GM12875 (cell line): ENCODE data around the gene C20orf173.

ENCODE experiments used
- H3K4me3 ChIP-seq: one replicate; pipeline ENCODE4 v1.5.1; 2011; ENCODE audit warnings: low read depth, low read length, control low read depth
- TF ChIP-seq, protein P1 (sequence below): IDR thresholded peaks from 2 replicates; pipeline ENCODE4 v1.5.1; 2011; ENCODE audit warnings: low read depth, mild to moderate bottlenecking, control low read depth, inconsistent platforms, low read length, moderate library complexity, borderline replicate concordance; ENCODE audit not compliant: insufficient read depth

C20orf173 gene

DNA sequence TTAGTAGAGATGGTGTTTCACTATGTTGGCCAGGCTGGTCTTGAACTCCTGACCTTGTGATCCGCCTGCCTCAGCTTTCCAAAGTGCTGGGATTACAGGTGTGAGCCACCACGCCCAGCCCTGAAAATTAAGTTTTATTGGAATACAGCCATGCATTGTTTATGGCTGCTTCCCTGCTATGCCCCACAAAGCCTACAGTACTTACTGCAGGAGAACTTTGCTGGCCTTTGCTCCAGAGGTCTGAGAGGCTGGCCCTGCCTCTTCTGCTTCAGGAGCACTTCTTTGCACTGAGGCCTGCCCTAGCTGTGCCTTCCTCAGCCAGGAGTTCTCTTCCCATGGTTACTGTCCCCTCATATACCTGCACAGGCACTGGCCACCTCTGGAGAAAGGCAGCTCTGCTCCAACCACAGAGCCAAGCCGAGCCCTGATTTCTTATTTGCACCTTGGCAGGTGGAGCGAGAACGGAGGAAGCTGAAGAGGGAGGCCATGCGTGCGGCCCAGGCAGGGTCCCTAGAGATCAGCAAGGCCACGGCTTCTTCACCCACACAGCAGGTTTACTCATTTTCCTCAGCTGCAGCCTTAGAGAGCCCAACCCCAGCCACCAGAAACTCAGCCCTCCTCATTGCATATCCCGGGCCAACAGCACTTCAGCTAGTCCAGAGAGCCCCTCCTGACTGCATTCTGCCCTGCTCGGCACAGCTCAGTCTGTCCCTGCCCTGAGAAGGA is 20.8 kb downstream of the C20orf173 start:
- no peak overlapping the region for H3K4me3 ChIP-seq
- TF ChIP-seq, protein P1, sequence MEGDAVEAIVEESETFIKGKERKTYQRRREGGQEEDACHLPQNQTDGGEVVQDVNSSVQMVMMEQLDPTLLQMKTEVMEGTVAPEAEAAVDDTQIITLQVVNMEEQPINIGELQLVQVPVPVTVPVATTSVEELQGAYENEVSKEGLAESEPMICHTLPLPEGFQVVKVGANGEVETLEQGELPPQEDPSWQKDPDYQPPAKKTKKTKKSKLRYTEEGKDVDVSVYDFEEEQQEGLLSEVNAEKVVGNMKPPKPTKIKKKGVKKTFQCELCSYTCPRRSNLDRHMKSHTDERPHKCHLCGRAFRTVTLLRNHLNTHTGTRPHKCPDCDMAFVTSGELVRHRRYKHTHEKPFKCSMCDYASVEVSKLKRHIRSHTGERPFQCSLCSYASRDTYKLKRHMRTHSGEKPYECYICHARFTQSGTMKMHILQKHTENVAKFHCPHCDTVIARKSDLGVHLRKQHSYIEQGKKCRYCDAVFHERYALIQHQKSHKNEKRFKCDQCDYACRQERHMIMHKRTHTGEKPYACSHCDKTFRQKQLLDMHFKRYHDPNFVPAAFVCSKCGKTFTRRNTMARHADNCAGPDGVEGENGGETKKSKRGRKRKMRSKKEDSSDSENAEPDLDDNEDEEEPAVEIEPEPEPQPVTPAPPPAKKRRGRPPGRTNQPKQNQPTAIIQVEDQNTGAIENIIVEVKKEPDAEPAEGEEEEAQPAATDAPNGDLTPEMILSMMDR = no peak

- no peak overlapping the region for H3K4me3 ChIP-seq
- TF ChIP-seq, protein P1 = no peak
Observed at GRCh38 chr20:35506872-35507638, 22.4 kb downstream of the C20orf173 start.

DNA sequence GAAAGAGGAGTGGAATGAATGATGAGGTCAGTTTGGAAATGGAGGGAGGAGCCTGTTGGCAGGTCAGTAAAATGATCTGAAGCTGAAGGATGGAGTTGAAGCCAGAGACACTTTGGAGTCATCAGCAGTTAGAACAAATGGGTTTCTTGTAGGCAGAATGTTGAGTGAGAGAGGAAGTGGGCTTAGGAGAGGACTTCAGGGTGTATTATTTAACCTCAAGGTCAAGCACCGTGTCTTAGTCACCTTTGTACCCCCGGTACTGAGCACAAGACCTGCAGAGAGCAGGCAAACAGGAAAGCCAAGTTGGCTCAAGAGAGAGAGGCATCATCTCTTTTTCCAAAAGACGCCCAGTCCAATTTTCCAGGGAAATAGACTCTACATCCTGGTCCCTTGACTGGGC is 23.3 kb downstream of the C20orf173 start:
- no peak overlapping the region for H3K4me3 ChIP-seq
- TF ChIP-seq, protein P1 = no peak

DNA sequence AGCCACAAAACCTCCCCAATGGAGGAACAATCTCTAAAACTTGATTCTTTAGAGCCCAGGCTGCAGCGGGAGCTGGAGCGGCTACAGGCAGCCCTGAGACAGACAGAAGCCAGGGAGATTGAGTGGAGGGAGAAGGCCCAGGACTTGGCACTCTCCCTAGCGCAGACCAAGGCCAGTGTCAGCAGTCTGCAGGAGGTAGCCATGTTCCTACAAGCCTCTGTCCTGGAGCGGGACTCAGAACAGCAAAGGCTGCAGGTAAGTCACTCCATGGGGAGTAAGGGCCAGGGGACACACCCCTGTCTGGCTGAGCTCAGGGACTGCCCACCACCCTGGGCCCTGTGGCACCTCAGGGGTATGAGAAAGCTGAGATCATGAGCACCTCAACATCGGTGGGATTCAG is 24.7 kb downstream of the C20orf173 start:
- H3K4me3 ChIP-seq = no peak overlapping the region
- TF ChIP-seq, protein P1 = no peak

GRCh38 chr20:35503841-35504561 is 25.5 kb downstream of the C20orf173 start:
- H3K4me3 ChIP-seq = no peak overlapping the region
- TF ChIP-seq, protein P1 = no peak

DNA sequence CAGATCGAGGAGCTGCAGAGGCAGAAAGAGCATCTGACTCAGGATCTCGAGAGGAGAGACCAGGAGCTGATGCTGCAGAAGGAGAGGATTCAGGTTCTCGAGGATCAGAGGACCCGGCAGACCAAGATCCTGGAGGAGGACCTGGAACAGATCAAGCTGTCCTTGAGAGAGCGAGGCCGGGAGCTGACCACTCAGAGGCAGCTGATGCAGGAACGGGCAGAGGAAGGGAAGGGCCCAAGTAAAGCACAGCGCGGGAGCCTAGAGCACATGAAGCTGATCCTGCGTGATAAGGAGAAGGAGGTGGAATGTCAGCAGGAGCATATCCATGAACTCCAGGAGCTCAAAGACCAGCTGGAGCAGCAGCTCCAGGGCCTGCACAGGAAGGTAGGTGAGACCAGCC is 26.2 kb downstream of the C20orf173 start:
- TF ChIP-seq, protein P1 = no peak

More for the DNA sequence above, 26.2 kb downstream of the C20orf173 start:
- no peak overlapping the region for H3K4me3 ChIP-seq
